Esophagus muscularis mucosa (tissue), 3 donors: ENCODE measurements around the gene NNAT.

ENCODE experiments used
- POLR2A ChIP-seq: fragments of 450-650 bp; IDR thresholded peaks from one replicate; pipeline ENCODE4 v1.6.1; 2017; ENCODE audit warnings: antibody characterized with exemption, moderate library complexity, mild to moderate bottlenecking, low read depth
- TF ChIP-seq, protein P1 (sequence below), 3 experiments: fragments of 200-600 bp in 2 of 3; fragments of 450-650 bp in 1 of 3; sonication (generic) in 2 of 3; IDR thresholded peaks; one replicate each; pipeline ENCODE4 v1.5.1; 2017 to 2019; ENCODE audit warnings: antibody characterized with exemption in 3 of 3, mild to moderate bottlenecking in 2 of 3, moderate library complexity in 1 of 3

- TF ChIP-seq, protein P1, sequence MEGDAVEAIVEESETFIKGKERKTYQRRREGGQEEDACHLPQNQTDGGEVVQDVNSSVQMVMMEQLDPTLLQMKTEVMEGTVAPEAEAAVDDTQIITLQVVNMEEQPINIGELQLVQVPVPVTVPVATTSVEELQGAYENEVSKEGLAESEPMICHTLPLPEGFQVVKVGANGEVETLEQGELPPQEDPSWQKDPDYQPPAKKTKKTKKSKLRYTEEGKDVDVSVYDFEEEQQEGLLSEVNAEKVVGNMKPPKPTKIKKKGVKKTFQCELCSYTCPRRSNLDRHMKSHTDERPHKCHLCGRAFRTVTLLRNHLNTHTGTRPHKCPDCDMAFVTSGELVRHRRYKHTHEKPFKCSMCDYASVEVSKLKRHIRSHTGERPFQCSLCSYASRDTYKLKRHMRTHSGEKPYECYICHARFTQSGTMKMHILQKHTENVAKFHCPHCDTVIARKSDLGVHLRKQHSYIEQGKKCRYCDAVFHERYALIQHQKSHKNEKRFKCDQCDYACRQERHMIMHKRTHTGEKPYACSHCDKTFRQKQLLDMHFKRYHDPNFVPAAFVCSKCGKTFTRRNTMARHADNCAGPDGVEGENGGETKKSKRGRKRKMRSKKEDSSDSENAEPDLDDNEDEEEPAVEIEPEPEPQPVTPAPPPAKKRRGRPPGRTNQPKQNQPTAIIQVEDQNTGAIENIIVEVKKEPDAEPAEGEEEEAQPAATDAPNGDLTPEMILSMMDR (IDR thresholded peaks at IDR 0.05) = no peak
- peak; percentile 18 for TF ChIP-seq POLR2A
Measured at GRCh38 chr20:37522260-37523011, 1.4 kb downstream of the NNAT start.
